HG03432 (cell line): ENCODE measurements around the gene DND1.
"Not testable (repeated sequence)": the region's sequence is repeated elsewhere in the genome, so short reads cannot be mapped to it uniquely, and the experiment has no call there.

Experiments
- ATAC-seq: cut with Tn5 transposase; IDR thresholded peaks from one replicate; pipeline ENCODE4 v1.9.1; 2021; ENCODE audit warnings: mild to moderate bottlenecking, moderate library complexity; ENCODE audit not compliant: unreplicated experiment

DND1 gene

DNA sequence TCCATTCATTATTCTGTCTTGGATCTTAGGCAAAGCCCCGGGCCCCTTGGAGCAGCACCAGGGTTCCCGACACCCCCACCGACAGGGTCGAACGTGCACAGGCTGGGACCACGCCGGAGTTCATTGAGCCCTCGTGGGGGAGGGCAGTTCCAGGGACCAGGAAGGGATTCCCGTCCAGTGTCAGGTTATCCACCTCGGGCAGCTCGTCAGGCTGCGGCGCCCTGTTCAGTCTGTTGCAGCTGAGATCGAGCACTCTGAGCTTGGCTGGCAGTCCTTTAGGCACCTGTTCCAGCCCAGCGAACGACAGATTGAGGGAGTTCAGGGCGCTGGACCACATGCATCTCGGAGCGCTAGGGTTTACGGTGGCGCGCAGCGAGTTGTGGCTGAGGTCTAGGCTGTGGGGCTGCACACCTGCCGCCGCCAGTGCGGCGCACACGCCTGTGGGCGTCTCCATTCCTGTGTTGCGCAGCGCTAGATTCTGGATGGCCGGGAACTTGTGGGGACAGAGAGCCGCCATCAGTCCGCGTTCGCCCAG is 41.5 kb downstream of the DND1 start:
- ATAC-seq = peak; percentile 49

DNA sequence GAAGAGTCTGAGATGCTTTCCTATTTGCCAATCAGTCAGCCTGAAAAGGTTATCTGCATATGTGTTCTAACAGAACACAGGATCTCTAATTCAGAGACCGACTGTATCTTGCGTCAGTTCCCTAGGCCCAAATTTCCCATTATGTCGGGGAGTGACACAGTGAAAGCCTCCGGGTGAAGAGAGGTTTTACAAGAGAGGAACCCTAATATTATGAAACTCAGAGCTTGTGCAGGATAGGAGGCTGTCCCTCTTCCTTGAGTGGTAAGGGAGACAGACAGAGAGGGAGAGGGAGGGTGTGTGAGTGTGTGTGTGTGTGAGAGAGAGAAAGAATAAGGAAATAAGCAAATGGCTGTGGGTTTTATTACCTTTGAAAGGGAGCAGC is 42.3 kb downstream of the DND1 start:
- no peak for ATAC-seq

DNA sequence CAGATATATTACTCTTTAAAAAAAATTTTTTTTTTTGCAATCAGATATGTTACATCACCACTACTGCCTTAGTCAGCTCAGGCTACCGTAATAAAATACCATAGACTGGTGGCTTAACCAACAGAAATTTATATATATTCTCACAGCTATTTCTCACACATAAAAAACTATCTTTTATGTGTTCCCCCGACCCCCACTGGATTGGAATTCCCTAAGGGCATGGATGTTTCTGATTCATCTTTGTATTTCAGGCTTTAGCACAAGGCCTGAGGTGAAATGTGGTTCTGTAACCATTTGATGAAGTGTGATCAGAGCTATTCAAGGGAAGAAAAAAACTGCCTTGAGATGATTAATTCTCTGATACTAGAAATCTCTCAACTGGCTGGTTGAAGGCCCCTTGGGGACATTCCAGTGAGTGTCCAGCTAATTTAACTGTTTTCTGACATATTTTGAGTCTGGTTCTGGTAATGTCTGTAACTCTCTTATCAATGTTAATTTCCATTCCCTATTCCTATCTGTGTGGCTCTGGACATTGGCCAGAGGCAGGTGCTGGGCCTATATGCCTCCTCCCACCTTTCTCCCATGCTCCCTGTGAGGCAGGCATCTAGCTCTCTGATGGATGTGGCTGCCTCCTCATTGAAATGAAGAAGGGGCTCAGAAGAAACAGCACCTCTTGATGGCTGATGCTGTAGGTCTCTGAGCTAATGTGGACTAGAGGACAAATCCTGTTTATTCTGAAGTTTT is 42.9 kb downstream of the DND1 start:
- no peak for ATAC-seq

- no peak for ATAC-seq
Observed at GRCh38 chr5:140628711-140629110, 44.7 kb downstream of the DND1 start.

GRCh38 chr5:140627972-140628371 is 45.4 kb downstream of the DND1 start:
- ATAC-seq = no peak

DNA sequence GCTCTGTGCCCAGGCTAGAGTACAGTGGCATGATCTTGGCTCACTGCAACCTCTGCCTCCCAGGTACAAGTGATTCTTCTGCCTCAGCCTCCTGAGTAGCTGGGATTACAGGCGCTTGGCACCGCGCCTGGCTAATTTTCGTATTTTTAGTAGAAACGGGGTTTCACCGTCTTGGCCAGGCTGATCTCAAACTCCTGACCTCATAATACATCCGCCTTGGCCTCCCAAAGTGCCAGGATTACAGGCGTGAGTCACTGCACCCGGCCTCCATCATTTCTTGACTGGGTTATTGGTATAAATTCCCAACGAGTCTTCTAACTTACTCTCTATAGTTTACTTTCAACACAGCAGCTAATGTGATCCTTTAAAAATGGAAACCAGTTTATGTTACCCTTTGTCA is 48.5 kb downstream of the DND1 start:
- ATAC-seq = not testable (repeated sequence)

DNA sequence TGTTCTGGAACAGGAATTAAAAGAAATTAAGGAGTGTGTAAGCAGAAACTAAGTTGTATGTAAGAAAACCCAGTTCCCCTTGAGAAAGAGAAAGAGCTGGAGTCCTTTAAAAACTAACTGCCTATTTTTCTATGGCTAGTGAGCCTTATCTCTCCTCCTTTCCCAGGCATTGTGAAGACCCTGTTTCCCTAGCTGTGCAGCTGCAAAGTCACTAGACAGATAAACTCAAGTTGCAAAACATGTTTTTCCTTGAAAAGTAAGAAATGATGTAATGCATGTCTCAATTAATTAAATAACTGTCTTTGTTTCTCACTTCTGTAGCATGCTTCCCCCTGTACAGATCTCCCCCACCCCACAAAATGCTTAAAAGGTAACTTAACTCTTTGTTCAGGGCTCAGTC is 50.3 kb downstream of the DND1 start:
- not testable (repeated sequence) for ATAC-seq

GRCh38 chr5:140622301-140622700 is 51.1 kb downstream of the DND1 start:
- no peak for ATAC-seq
